Gastroesophageal sphincter (tissue), 4 donors: ENCODE data around the gene FOXP4. TPM values are rescaled to one million over a fixed set of nuclear protein-coding genes. Genes with fewer than 3 reads are reported as not detected.

Experiments
- ATAC-seq: fragments of 150-250 bp; one replicate; pipeline ENCODE4 v1.9.1; 2016; ENCODE audit warnings: mild to moderate bottlenecking, moderate library complexity
- H3K27ac ChIP-seq, 4 donors: fragments of 200-600 bp; sonication (generic) in 3 of 4; 1 replicate in 3 of 4; 2 replicates in 1 of 4; pipeline ENCODE4 v1.5.1; 2016 to 2019
- H3K27me3 ChIP-seq: fragments of 200-600 bp; sonication (generic); one replicate; pipeline ENCODE4 v1.5.1; 2019
- H3K36me3 ChIP-seq, 2 donors: fragments of 200-600 bp; sonication (generic); one replicate each; pipeline ENCODE4 v1.5.1; 2019; ENCODE audit warnings: control low read depth in 1 of 2
- H3K4me1 ChIP-seq, 3 donors: fragments of 200-600 bp; sonication (generic); 1 replicate in 2 of 3; 2 replicates in 1 of 3; pipeline ENCODE4 v1.5.1; 2016 to 2019; ENCODE audit warnings: control low read depth in 2 of 3
- H3K4me3 ChIP-seq, 2 donors: fragments of 200-600 bp; sonication (generic); one replicate each; pipeline ENCODE4 v1.5.1; 2019; ENCODE audit warnings: mild to moderate bottlenecking in 1 of 2, moderate library complexity in 1 of 2
- H3K9me3 ChIP-seq, 3 donors: fragments of 200-600 bp; sonication (generic); one replicate each; pipeline ENCODE4 v1.5.1; 2017 to 2019; ENCODE audit warnings: control low read depth in 2 of 3
- CTCF ChIP-seq, 4 experiments: fragments of 200-600 bp in 2 of 4; fragments of 450-650 bp in 2 of 4; sonication (generic) in 1 of 4; IDR thresholded peaks; one replicate each; pipeline ENCODE4 v1.5.1; 2017 to 2019; ENCODE audit warnings: antibody characterized with exemption in 4 of 4, mild to moderate bottlenecking in 2 of 4, moderate library complexity in 2 of 4
- EP300 ChIP-seq: sonication (generic); formaldehyde crosslinking; IDR thresholded peaks from one replicate; pipeline ENCODE4 v1.6.1; 2017; ENCODE audit warnings: antibody characterized with exemption, mild to moderate bottlenecking
- POLR2A ChIP-seq, 2 donors: fragments of 450-650 bp; IDR thresholded peaks; one replicate each; pipeline ENCODE4 v1.6.1; 2017; ENCODE audit warnings: antibody characterized with exemption in 2 of 2, mild to moderate bottlenecking in 2 of 2, moderate library complexity in 1 of 2
- POLR2AphosphoS5 ChIP-seq: sonication (generic); formaldehyde crosslinking; IDR thresholded peaks from one replicate; pipeline ENCODE4 v1.6.1; 2017; ENCODE audit warnings: antibody characterized with exemption
- WGBS, 2 donors: methylation state at CpG; one replicate each; pipeline ENCODE4 v1.1.5; 2018; ENCODE audit warnings: low coverage in 1 of 2; 5-methylcytosine and 5-hydroxymethylcytosine counted together
- total RNA-seq, 4 donors: library from RNA; depleted of rRNA; stranded (reverse); fragments of >200 nt; gene quantifications; one replicate each; pipeline ENCODE4 v1.1.0, GENCODE V29; 2016

The FOXP4 gene
- total RNA-seq, 4 donors from 2014 or later: 8.2 to 25.8 (median 11.7) TPM

DNA sequence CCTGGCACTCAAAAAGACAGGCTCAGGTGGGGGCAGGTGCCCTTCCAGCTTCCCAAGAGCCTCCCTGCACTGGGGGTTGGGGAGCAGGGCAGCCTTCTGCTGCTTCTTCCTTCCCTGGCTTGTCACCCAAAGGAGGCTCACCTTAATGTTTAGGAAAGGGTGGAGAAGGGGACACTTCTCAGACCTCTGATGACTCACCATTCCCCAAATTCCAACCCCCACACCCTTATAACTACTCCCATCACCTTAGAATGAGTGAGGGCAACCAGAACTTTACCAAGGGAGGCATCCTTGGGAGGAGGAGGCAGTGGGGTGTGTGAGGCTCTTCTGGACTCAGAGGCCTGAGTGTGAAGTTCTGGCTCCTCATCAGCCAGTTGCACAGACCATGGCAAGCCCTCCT lies 15.2 kb upstream of the FOXP4 start:
- H3K27me3 ChIP-seq: peaks cover 64% of the 10 kb centered on the region
- TF ChIP-seq POLR2A (IDR thresholded peaks at IDR 0.05) (no peak), EP300 (no peak), POLR2AphosphoS5 (no peak), CTCF (IDR thresholded peaks at IDR 0.05) (no peak)
- H3K4me1 ChIP-seq: peaks cover 0 to 21% (median 14%) of the 10 kb centered on the region in 3 donors
- H3K27ac ChIP-seq: no peak overlapping the region
- H3K9me3 ChIP-seq: no peaks in the 10 kb centered on the region
- no peak for ATAC-seq
- H3K4me3 ChIP-seq: no peak overlapping the region
- H3K36me3 ChIP-seq: no peaks in the 10 kb centered on the region

DNA sequence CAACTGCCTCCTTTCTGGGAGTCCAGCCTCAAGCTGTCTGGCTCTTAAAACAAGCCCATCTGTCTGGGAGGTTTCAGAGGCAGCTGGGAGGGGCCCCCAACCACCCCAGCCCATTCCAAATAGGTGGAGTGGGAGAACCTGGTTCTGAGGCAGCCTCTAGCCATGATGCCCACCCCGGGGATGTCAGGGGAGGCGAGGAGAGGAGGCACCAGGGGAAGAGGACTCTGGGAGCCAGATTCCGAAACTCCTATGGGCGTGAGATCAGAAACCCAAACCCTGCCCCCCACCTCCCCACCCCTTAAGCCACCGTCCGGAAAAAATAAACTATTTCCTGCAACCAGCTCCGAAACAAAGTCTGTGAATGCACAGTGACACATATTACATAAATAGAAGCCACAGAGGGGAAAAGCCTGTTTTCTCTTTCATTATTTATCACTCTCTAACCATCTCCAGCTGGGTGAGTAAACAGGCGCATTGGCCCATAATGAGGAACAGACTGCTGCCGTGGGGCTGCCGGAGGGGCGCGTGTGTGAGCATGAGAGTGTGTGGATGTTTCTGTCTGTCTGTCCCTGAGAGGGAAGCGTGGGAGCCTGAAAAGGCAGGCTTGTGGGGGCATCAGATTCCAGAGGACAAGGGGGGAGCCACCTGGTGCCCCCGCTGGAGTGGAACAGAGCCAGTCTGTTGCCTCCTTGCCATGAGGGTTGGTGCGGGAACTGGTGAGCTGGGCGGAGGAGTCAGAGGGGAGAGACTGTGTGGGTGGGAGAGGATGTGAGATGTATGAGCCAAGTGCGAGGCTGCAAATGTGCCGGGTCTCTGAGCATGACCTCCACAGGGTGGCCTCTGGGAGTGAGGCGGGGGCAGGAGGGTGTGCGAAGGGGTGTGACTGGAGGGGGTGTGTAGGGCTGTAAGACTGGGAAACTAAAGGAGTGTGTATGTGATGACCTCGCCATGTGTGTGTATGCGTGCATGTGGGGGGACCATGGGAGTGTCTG lies 14.3 kb upstream of the FOXP4 start:
- H3K9me3 ChIP-seq: no peaks in the 10 kb centered on the region
- no peak overlapping the region for H3K27ac ChIP-seq
- peak; percentile 27 for ATAC-seq
- TF ChIP-seq CTCF (IDR thresholded peaks at IDR 0.05): no peak
- TF ChIP-seq POLR2AphosphoS5: no peak
- TF ChIP-seq EP300: no peak
- no peak for TF ChIP-seq POLR2A (IDR thresholded peaks at IDR 0.05)
- peaks cover 65% of the 10 kb centered on the region for H3K27me3 ChIP-seq
- WGBS, 2 donors: 57% methylated on average over 1 to 10 of the region's 22 CpGs
- peaks cover 0 to 21% (median 14%) of the 10 kb centered on the region in 3 donors for H3K4me1 ChIP-seq
- H3K36me3 ChIP-seq: no peaks in the 10 kb centered on the region
- H3K4me3 ChIP-seq: no peak overlapping the region

- peaks cover 0 to 12% (median 7%) of the 10 kb centered on the region in 3 donors for H3K4me1 ChIP-seq
- H3K9me3 ChIP-seq: no peaks in the 10 kb centered on the region
- no peak for ATAC-seq
- no peak overlapping the region for H3K4me3 ChIP-seq
- H3K27me3 ChIP-seq: peaks cover 26% of the 10 kb centered on the region
- TF ChIP-seq CTCF (IDR thresholded peaks at IDR 0.05) (no peak), POLR2A (IDR thresholded peaks at IDR 0.05) (no peak), POLR2AphosphoS5 (no peak), EP300 (no peak)
- no peak overlapping the region for H3K27ac ChIP-seq
- 100% methylated on average over 1 of the region's 1 CpG; no CpG with 5 or more reads in 1 of the 2 donors for WGBS, 2 donors
- no peaks in the 10 kb centered on the region for H3K36me3 ChIP-seq
These were observed 10.4 kb upstream of the FOXP4 start for GRCh38 chr6:41535766-41536165.

- H3K27me3 ChIP-seq: peaks cover 15% of the 10 kb centered on the region
- H3K9me3 ChIP-seq: no peaks in the 10 kb centered on the region
- H3K36me3 ChIP-seq: no peaks in the 10 kb centered on the region
- no peak overlapping the region for H3K4me3 ChIP-seq
- H3K27ac ChIP-seq: no peak overlapping the region
- peaks cover 0 to 3% (median 0%) of the 10 kb centered on the region in 3 donors for H3K4me1 ChIP-seq
- TF ChIP-seq POLR2AphosphoS5: no peak
- no peak for TF ChIP-seq POLR2A (IDR thresholded peaks at IDR 0.05)
- no peak for TF ChIP-seq EP300
- no peak for TF ChIP-seq CTCF (IDR thresholded peaks at IDR 0.05)
- ATAC-seq: peak; percentile 18
- 44 to 64% methylated on average over 8 to 9 of the region's 18 CpGs for WGBS, 2 donors
These were observed 9.1 kb upstream of the FOXP4 start for GRCh38 chr6:41536795-41537758.
